Osteocyte (in vitro differentiated cells): ENCODE data around the gene PPP4C. TPM values are rescaled to one million over a fixed set of nuclear protein-coding genes. Genes with fewer than 3 reads are reported as not detected.

Experiments used
- DNase-seq: peaks from one replicate; pipeline ENCODE4 v3.0.0; 2021; ENCODE audit warnings: mixed read lengths; ENCODE audit not compliant: unreplicated experiment; ENCODE audit errors: extremely low spot score
- H3K27ac Mint-ChIP-seq: one replicate; pipeline ENCODE4 v1.8.0; 2021; ENCODE audit warnings: mild to moderate bottlenecking, mixed read lengths; ENCODE audit not compliant: unreplicated experiment
- H3K27me3 Mint-ChIP-seq: one replicate; pipeline ENCODE4 v1.8.0; 2021; ENCODE audit warnings: mixed read lengths; ENCODE audit not compliant: unreplicated experiment
- H3K36me3 Mint-ChIP-seq: one replicate; pipeline ENCODE4 v1.8.0; 2021; ENCODE audit warnings: mixed read lengths; ENCODE audit not compliant: unreplicated experiment
- H3K4me1 Mint-ChIP-seq: one replicate; pipeline ENCODE4 v1.8.0; 2021; ENCODE audit warnings: mixed read lengths; ENCODE audit not compliant: unreplicated experiment
- H3K4me3 Mint-ChIP-seq: one replicate; pipeline ENCODE4 v1.8.0; 2021; ENCODE audit warnings: mild to moderate bottlenecking, moderate library complexity, mixed read lengths; ENCODE audit not compliant: unreplicated experiment
- H3K9me3 Mint-ChIP-seq: one replicate; pipeline ENCODE4 v1.8.0; 2021; ENCODE audit warnings: mixed read lengths; ENCODE audit not compliant: unreplicated experiment
- total RNA-seq: library from RNA; stranded (reverse); gene quantifications from 2 replicates; pipeline ENCODE4 v1.2.1, GENCODE V29; 2021
- TF ChIP-seq, protein P1 (sequence below): fragments of 200-600 bp; sonication (generic); IDR thresholded peaks from 2 replicates; pipeline ENCODE4 v1.5.0; 2021; ENCODE audit warnings: antibody characterized with exemption, mild to moderate bottlenecking, moderate library complexity

Gene PPP4C
- total RNA-seq, 1 donor from 2014 or later, result 102 TPM

- DNase-seq, result peak; percentile 97
Observed at GRCh38 chr16:30091474-30092372, 15.9 kb downstream of the PPP4C start, which contains the start of gene TBX6. TSS of gene TBX6 (minus strand) at chr16:30091924. CDS start at chr16:30091193, 731 bp downstream.

GRCh38 chr16:30092373-30093010, 16.7 kb downstream of the PPP4C start:
- Mint-ChIP-seq H3K4me3 (peak overlapping the region; percentile 82), H3K36me3 (peaks cover 6% of the 10 kb centered on the region), H3K27me3 (no peaks in the 10 kb centered on the region), H3K9me3 (no peaks in the 10 kb centered on the region), H3K4me1 (peaks cover 42% of the 10 kb centered on the region), H3K27ac (peak overlapping the region; percentile 91)
- no peak for DNase-seq
- TF ChIP-seq, protein P1, sequence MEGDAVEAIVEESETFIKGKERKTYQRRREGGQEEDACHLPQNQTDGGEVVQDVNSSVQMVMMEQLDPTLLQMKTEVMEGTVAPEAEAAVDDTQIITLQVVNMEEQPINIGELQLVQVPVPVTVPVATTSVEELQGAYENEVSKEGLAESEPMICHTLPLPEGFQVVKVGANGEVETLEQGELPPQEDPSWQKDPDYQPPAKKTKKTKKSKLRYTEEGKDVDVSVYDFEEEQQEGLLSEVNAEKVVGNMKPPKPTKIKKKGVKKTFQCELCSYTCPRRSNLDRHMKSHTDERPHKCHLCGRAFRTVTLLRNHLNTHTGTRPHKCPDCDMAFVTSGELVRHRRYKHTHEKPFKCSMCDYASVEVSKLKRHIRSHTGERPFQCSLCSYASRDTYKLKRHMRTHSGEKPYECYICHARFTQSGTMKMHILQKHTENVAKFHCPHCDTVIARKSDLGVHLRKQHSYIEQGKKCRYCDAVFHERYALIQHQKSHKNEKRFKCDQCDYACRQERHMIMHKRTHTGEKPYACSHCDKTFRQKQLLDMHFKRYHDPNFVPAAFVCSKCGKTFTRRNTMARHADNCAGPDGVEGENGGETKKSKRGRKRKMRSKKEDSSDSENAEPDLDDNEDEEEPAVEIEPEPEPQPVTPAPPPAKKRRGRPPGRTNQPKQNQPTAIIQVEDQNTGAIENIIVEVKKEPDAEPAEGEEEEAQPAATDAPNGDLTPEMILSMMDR, result peak; percentile 42

More at GRCh38 chr16:30091474-30092372, 15.9 kb downstream of the PPP4C start, which contains the start of gene TBX6:
- peaks cover 42% of the 10 kb centered on the region for H3K4me1 Mint-ChIP-seq
- H3K9me3 Mint-ChIP-seq, result no peaks in the 10 kb centered on the region
- H3K4me3 Mint-ChIP-seq, result peak within 1 kb of the TSS; percentile 82
- peaks cover 10% of the 10 kb centered on the region for H3K36me3 Mint-ChIP-seq
- H3K27ac Mint-ChIP-seq, result peak within 1 kb of the TSS; percentile 91
- TF ChIP-seq, protein P1, result peak; percentile 70
- no peaks in the 10 kb centered on the region for H3K27me3 Mint-ChIP-seq

DNA sequence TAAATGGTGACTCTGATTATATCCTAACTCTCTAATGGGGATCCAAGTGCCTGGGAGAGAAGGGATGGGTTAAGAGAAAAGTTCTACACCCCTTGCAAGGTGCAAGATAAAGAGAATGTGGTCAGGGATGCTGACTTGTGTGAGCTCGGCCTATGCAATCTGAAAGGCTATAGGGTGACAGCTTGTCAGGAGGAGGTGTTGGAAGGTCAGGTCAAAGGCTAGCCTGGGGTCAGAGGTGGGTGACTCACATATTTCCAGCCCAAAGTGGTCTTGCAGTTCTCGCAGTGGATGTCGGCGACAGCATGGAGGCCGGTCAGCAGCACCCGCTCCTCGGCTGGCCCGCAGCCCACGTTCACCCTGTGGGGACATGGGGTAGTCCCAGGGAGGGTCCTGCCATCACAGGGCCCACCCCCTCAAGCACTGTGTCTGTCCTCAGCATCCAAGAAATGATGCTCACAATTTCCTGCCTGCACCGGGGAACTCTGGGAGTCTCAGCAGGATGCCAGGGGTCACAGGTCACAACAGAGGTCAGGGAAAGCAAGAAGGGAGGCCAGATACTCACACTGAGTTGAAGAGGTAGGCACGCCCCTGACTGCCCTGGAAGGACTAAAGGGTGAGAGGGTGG, 18.9 kb downstream of the PPP4C start:
- Mint-ChIP-seq H3K4me3 (peak overlapping the region; percentile 82), H3K27me3 (no peaks in the 10 kb centered on the region), H3K9me3 (peaks cover 6% of the 10 kb centered on the region), H3K27ac (peak overlapping the region; percentile 79), H3K4me1 (peaks cover 41% of the 10 kb centered on the region), H3K36me3 (peaks cover 6% of the 10 kb centered on the region)
- TF ChIP-seq, protein P1, result no peak
- DNase-seq, result no peak

GRCh38 chr16:30095166-30096078, 19.6 kb downstream of the PPP4C start:
- Mint-ChIP-seq H3K27ac (peak overlapping the region; percentile 87), H3K36me3 (peaks cover 6% of the 10 kb centered on the region), H3K27me3 (no peaks in the 10 kb centered on the region), H3K4me3 (peak overlapping the region; percentile 82), H3K4me1 (peaks cover 33% of the 10 kb centered on the region), H3K9me3 (peaks cover 6% of the 10 kb centered on the region)
- TF ChIP-seq, protein P1, result no peak
- no peak for DNase-seq
